GM20431 (cell line): ENCODE results near the gene PLEKHA1.

Experiments
- in situ Hi-C: fragments of 300-500 bp; cut with MseI, MboI; formaldehyde crosslinking; loops from one replicate; pipeline ENCODE4 v1.15.0; 2020; ENCODE audit warnings: low sequenced_read_pairs; ENCODE audit not compliant: unreplicated experiment

The PLEKHA1 gene

DNA sequence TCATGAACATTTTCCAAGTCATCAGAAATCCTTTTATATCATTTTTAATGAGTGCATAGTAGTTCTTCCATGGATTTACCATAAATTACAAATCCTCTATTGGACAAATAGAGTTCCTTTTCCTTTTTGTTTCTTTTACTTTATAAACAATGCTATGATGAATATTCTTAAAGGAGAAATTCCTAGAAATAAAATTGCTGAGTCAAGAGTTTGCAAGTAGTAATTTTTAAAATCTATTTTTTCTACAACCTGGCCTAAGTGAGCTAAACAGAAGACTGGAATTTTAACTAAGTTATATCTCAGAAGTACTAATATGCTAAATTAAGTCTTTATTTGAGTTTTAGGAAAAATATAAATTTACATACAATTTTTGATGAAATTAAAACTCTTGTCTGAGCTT is 38.8 kb downstream of the PLEKHA1 start:
- in situ Hi-C loops, result no loop called here

DNA sequence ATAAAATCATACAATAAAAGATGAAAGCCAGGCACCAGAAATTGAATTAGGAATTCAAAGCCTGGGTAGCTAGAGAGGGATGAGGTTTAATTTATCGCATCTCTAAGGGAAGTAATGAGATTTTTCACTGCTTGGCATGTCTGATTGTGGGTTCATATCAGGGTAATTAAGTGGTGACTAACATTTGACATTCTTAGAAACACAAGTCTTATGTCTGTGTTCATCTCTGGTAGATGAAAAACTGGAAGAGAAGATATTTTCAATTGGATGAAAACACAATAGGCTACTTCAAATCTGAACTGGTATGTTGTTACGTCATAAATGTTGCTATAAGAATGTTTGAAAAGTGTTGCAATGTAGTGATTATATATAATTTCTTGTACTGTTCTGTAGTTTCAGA is 43.2 kb downstream of the PLEKHA1 start:
- in situ Hi-C loops, result no loop called here

DNA sequence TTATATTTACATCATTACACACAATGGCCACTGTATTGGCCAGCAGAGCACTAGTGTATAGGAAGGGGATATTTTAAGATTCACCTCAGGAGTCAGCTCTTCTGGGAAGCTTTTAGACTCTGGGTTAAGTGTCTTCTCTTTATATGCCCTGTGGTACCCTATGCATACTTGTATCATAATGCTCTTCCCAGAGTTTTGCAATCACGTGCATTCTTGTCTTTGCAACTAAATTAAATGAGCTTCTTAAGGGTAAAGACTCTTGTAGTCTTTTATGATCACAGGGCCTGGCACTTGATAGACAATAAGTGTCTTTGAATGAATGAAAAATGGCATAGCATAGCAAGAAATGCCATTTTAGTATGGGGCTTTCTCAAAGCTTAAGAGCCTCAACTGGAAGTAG is 44.5 kb downstream of the PLEKHA1 start:
- in situ Hi-C loops, result no loop called here

DNA sequence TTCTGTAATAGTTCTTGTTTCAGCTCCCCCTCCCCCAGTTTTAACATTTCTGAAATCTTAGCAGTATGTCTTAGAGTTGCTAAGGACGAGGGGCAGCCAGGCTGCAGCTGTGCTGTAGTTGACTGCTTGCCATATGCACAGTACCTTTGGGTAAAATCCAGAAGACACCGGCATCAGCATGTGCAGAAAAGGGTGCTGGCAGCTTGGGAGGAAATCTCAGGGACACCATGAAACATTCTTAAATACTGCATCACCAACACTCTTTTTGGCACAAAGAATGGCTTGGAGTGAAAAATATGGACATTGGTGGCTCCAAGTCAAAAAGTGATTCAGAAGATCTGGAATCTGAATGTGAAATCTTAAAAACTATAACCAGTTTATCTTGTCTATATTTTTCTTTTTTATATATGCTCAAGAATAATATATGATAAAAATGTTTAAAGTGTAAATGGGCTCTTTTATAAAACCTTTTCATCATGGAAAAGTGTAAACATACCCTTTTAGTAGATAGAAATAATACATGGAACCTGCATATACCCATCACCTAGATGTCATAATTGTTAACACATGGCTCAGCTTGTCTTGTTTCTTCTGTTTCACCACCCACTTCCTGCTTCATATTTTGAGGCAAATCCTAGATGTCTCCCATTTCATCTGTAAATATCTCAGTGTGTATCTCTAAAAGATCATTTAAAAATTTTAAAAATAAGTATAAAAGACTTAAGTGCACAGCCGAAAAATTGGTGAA is 45.5 kb downstream of the PLEKHA1 start:
- in situ Hi-C loops, result no loop called here

DNA sequence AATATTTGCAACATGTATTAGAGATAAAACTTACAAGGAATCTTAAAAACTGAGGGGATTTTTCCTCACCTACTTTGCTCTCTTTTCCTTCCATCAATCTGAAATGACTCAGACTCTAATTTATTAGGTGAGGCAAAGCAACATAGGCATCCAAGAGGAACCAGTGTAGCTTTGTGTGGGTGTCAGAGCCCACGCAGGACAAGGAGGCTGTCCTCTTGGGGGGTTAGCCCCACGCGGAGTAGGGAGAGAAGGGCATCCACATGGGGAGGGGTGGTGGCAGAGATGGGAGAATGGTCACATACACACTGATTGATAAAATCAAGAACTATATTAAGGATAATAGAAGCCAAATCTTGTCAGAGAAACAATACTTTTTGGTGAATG is 46.1 kb downstream of the PLEKHA1 start:
- in situ Hi-C loops, result no loop called here

DNA sequence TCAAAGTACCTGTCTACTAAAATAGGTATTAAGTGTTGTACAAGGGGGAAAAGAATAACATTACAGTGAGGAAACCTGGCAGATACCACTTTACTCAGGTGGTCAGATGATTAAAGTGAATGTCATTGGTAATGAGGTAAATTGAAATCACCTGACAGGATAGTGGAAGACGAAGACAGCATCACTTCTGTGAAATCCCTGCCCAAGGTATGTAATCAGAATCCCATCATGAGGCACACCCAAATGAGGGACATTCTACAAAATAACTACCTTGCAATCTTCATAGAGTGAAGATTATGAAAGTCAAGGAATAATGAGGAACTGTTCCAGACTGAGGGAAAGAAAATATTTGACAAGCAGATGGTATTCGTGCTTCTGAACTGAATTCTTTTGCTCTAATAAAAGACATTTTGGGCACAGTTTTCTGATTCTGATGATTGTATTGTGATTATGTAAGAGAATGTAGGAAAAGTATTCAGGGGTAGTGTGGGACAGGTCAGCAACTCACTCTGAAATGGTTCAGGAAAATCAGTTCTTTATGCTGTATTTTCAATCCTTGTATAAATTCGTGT is 46.6 kb downstream of the PLEKHA1 start:
- in situ Hi-C loops, result no loop called here

DNA sequence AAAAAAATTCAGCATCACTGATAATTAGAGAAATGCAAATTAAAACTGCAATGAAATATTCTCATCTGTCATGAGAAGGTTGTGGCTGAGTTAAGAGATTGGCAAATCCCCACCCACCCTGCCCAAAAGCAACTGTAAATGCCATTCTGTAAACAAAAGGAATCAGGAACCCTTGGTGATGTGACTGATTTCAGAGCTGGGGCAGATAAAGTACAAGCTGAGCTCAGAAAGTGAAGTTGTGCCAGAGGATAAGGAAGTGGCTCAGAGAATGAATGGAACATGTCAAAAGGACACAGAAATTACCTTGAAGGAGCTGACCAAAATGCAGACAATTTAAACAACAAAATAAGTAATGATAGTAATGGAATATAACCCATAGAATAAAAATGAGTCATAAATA is 47.2 kb downstream of the PLEKHA1 start:
- in situ Hi-C loops, result no loop called here

DNA sequence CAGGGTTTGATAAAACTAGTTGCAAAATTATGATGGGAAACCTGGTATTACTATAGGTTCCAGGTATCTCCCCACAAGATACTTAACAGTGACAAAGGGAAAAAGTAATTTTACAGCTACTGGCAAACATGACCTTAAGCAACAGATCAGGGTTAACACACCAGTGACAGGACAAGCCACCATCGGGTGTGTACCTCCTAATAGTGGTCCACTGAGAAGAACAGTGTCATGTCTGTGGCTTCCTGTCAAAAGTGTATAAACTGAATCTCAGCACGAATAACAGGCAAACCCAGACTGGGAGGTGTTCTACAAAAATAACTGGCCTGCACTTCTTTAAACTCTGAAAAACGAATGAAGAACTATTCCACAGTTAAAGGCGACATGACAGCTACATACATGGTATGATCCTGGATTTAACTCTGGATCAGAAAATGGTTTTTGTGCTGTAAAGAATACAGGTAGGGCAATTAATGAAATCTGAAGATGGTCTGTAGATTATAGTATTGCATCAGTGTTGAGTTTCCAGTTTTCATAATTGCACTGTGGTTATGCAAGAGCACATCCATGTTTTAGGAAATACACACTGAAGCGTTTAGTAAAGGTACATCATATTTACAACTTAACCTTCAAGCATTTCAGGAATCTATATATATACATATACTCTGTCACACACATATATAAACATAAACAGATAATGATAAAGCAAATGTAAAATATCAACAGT is 47.9 kb downstream of the PLEKHA1 start:
- in situ Hi-C loops, result no loop called here

DNA sequence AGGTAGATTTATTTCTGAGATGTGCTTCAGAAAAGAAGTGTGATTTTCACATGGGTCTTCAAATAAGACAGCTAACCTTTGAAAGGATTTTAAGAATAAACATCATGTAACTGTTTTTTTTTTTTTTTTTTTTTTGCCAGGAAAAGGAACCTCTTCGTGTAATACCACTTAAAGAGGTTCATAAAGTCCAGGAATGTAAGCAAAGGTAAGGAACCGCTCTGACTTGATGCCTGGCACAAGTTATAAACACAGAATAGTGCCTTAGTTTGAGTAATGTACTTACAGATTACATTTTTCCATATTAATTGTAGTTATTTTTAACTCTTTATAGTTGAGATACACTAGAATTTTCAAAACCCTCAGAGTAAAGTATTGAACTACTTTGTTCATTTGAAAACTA is 49.6 kb downstream of the PLEKHA1 start:
- in situ Hi-C loops, result no loop called here

DNA sequence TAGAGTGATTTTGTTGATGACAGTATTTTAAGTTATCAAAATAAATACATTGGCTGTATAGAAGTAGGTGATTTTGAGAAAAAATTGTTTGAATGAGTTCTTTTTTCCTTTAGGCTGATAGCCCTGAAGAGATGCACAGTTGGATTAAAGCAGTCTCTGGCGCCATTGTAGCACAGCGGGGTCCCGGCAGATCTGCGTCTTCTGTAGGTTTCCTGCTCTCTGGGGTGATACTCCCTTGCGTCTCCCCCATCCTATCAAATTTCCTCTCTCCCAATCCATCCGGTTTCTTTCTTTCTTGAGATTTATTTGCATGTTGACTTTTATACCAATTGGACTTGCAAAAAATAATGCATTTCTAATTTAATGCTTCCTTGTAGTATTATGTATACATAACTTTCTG is 52.3 kb downstream of the PLEKHA1 start:
- in situ Hi-C loops, result loop anchor here (25.0 kb wide), 1 partner anchor 90 kb away; no protein-coding TSS in a partner anchor

DNA sequence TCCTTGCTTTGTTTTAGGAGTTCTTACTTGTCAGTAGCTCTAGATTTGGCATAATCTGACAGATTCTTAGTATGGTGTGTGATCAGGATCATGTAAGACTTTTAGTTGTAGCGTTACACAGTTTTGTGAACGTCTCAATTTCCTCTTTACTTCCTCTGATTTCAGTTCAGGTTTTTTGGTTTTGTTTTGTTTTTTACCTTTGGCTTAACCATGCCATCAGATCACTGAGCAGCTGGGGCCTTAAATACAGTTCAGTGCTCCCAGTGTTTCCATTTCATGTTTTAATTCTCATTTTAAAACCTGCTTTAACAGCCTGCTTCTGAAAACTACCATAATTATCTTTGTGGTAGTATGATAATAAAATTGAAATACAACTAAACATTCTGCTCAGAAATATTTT is 52.8 kb downstream of the PLEKHA1 start:
- in situ Hi-C loops, result loop anchor here (25.0 kb wide), 1 partner anchor 90 kb away; no protein-coding TSS in a partner anchor

DNA sequence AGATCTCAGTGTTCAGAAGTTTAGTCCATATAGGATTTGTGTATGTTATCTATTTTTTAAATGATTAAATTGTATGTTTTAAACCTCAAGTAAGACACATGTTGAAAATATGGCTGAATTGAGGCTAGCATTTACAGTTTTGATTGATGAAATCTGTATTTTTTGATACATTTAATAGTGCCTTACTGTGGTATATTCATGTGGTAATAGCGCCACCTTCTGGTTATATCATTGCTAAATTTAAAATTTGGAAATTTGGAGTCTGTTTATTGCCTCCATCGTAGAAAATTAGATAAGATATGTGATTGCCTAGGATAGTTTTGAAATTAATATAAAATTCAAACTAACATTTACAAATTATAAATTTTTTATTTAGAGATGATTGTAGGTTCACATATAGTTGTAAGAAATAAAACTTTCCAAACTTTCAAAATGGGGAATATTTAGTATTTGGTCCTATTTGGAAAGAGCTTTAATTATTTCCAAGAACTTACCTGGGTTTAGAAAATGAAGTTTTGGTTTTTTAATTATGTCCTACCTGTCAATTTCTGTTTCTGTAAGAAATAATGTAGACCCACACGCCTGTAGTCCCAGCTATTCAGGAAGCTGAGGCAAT is 60.8 kb downstream of the PLEKHA1 start:
- in situ Hi-C loops, result loop anchor here (25.0 kb wide), 1 partner anchor 98 kb away; no protein-coding TSS in a partner anchor

DNA sequence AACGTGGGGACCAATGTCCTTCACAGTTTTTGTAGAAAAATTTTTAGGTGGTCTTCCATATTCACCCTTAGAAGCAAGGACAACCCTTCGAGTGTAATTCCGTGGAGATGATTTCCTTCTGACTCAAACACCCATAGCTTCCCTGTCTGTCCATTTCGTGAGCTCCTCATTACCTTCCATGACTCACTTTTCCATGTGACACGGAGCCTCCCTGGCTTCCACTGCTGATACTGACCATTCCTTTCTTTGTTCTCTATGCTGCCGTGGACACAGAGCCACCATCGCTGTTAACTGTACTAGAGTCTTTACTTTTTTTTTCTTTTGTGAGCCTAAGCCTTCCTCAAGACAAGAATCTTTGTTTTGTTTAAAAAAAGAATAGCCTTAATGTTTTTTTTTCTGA is 67.5 kb downstream of the PLEKHA1 start:
- in situ Hi-C loops, result loop anchor here (25.0 kb wide), 1 partner anchor 105 kb away; no protein-coding TSS in a partner anchor

DNA sequence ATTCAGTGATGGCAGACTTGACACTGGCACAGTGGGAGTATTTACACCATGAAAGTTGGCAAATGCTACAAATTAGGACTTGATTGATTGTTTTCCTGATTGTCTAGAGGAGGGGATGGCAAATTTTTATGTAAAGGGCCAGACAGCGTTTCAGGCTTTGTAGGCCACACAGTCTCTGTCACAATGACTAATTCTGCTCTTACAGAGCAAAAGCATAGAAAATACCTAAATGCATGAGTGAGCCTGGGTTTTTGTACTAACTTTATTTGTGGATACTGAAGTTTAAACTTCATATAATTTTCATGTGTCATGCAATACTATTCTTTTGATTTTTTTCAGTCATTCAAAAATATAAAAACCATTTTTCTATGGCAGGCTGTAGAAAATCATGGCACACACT is 71.0 kb downstream of the PLEKHA1 start:
- in situ Hi-C loops, result loop anchor here (25.0 kb wide), 1 partner anchor 108 kb away; no protein-coding TSS in a partner anchor

DNA sequence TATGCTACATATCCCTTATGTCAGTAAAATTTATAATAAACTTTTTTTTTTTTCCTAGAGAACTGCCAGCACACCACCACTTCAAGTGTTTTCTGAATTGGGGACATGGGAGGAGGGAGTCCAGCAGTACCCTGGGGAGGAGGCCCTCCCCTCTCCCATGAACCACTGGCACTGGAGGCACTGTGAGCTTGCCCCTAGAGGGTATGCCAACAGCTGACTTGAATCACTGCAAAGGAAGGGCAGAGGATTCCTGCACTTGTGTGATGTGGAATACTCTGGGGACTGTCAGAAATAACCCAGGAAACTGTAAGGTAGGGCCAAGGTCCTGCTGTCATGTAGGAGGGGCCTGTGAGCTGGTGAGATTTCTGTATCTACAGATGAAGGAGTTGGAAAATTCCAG is 71.4 kb downstream of the PLEKHA1 start:
- in situ Hi-C loops, result loop anchor here (25.0 kb wide), 1 partner anchor 109 kb away; no protein-coding TSS in a partner anchor

DNA sequence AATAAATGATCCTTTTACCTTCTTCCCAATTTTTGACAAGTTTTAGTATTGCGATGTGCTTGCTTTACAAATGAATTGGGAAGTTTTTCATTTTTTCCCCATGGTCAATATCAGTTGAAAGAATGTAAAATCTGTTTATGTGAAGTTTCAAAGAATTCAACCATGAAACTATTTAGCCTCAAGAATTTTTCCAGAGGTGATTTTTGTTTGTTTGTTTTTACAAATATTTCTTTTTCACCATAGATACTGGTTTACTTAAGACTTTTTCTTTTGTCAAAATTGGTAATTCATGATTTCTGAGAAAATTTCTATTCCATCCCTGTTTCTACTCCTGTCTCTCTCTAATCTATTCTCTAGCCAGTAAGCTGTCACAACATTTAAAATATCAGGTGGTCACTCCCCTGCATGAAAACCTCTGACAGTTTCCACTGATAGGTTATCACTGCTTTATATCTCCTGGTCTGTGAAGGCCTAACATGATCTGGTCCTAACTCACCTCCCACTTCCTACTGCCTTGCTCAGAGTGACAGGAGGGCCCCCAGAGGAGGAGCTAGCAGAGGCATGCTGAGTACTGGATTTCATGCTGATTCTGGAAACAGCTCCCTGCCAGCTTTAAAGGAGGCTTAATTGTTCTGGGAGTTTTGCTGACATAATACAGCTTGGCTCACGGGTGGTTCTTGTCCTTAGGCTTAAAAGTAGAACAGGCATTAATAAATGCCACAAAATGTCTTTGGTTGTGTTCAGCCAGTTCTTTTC is 72.3 kb downstream of the PLEKHA1 start:
- in situ Hi-C loops, result loop anchor here (25.0 kb wide), 1 partner anchor 110 kb away; no protein-coding TSS in a partner anchor

DNA sequence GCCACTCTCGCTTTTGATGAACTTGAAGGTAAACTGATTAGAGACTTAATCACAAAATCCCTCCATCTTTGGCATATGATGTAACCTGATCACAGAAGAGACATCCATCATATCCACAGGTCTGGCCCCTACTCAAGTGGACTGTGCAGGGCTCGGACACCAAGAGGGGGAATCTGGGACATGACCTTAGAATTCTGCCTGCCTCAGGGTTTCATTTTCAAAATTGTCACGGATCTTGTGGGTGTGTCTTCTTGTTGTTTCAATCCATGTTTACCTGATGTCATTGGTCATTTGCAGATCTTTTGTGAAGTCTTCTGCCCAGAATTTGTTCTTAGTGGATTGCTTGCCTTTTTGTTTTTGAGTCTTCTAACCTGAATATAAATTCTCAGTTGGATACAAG is 74.1 kb downstream of the PLEKHA1 start:
- in situ Hi-C loops, result loop anchor here (25.0 kb wide), 1 partner anchor 111 kb away; no protein-coding TSS in a partner anchor

DNA sequence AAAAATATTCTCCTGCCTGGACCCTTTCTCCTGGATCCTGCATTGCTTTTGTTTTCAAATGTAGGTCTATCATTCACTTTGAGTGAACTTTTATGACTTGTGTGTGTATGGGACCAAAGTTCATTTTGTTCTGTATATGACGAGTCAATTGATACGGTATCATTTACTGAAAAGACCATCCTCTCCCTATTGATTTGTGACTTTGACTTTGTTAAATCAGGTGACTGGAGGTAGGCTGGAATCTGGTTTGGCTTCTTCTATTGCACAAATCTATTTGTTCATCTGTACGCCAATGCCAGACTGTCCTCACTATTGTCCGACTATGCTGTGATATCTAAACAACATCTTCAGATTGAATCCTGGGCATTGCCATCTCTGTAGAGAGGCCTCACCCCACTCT is 74.6 kb downstream of the PLEKHA1 start:
- in situ Hi-C loops, result loop anchor here (25.0 kb wide), 1 partner anchor 112 kb away; no protein-coding TSS in a partner anchor

DNA sequence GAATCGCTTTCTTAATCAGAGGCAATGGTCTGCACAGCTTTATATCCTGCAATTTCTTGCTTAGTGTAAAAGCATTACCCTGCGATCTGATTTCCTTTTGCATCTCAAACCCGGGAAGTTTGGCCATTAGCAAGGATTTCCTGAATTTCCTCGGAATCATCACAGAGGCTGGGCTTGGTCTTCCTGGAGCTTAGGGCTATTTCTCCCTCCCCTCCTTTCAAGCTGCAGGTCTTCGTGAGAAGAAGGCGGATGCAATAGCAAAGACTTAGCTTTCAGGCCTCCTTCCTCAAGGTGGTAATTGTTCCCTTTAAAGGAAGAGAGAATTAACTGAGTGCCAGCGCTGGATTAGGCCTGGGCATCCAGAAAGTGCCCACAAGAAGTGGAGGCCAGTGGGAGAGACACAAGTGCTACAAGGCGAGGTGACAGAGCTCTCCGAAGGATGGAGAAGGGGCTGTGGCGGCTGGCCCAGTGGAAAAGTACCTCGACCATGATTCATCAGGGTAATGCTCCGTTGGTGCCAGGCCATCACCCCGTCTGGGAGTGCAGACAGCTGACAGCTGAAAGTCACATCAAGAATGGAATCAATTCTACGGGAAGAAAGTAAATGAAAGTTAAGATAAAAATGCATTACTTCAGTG is 76.0 kb downstream of the PLEKHA1 start:
- in situ Hi-C loops, result no loop called here
